GM12865 (cell line): ENCODE results near the gene GRM4.
A peak's percentile ranks its signal among the peaks of the same experiment; 100 is the strongest.
"Not testable (repeated sequence)": the region's sequence is repeated elsewhere in the genome, so short reads cannot be mapped to it uniquely, and the experiment has no call there.

Experiments
- DNase-seq: peaks from one replicate; pipeline ENCODE4 v3.0.0; 2010; ENCODE audit warnings: low read depth
- H3K4me3 ChIP-seq: 2 replicates; pipeline ENCODE4 v1.5.1; 2011; ENCODE audit warnings: mild to moderate bottlenecking, low read depth, low read length, control low read depth
- CTCF ChIP-seq: IDR thresholded peaks from 2 replicates; pipeline ENCODE4 v1.5.1; 2011; ENCODE audit warnings: low read length, control low read depth, low read depth, inconsistent platforms; ENCODE audit not compliant: insufficient read depth; ENCODE audit errors: missing control alignments

Gene GRM4

GRCh38 chr6:34044945-34045595, 100.8 kb downstream of the GRM4 start:
- no peak for TF ChIP-seq CTCF
- DNase-seq, result peak; percentile 59
- no peak overlapping the region for H3K4me3 ChIP-seq

GRCh38 chr6:34043359-34043758, 102.5 kb downstream of the GRM4 start:
- TF ChIP-seq CTCF, result no peak
- H3K4me3 ChIP-seq, result no peak overlapping the region
- no peak for DNase-seq

GRCh38 chr6:34041998-34042397, 103.9 kb downstream of the GRM4 start:
- not testable (repeated sequence) for H3K4me3 ChIP-seq, DNase-seq

GRCh38 chr6:34041385-34041784, 104.5 kb downstream of the GRM4 start:
- no peak for DNase-seq
- no peak for TF ChIP-seq CTCF
- no peak overlapping the region for H3K4me3 ChIP-seq

GRCh38 chr6:34039943-34040342, 105.9 kb downstream of the GRM4 start:
- no peak for DNase-seq
- H3K4me3 ChIP-seq, result no peak overlapping the region
- no peak for TF ChIP-seq CTCF

GRCh38 chr6:34037151-34037550, 108.7 kb downstream of the GRM4 start:
- peak; percentile 22 for DNase-seq
- no peak overlapping the region for H3K4me3 ChIP-seq
- no peak for TF ChIP-seq CTCF

- peak; percentile 83 for DNase-seq
- no peak overlapping the region for H3K4me3 ChIP-seq
- TF ChIP-seq CTCF, result no peak
These were observed 109.4 kb downstream of the GRM4 start for GRCh38 chr6:34036357-34037069.
